HG02970 (cell line): ENCODE results near the gene RGS9.
"Not testable (repeated sequence)": the region's sequence is repeated elsewhere in the genome, so short reads cannot be mapped to it uniquely, and the experiment has no call there.

Source experiments
- ATAC-seq: cut with Tn5 transposase; IDR thresholded peaks from one replicate; pipeline ENCODE4 v1.9.1; 2021; ENCODE audit warnings: mild to moderate bottlenecking, moderate library complexity, moderate number of reproducible peaks; ENCODE audit not compliant: unreplicated experiment, low FRiP score

Gene RGS9

DNA sequence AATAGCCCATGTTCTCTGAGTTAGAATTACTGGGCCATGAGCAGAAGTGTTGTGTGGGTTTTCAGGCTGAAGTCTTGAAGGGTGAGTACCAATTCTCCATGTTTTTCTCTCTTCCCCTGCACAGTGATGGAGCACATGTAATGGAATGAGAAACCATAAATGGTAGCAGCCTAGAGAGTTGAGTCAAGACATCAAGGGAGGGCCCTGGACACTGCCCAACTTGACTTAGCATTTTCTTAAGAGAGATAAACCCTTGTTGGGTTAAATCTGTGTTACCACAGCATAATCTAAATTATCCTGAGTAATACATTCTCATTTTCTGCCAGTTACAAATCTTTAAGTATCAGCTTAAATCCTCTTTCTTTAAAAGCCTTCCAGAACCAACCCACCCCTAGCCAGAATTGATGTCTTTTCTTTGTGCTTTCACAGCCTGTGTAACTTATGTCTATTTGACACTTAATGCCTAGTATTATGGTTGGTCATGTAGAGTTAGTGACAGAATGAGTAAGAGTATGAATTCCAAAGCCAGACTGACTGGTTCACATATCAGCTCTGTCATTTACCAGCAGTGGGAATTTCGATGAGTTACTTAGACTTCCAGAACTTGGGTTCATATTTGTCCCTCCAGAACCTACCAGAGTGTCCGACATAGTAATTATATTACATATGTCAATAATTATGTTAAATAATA is 27.0 kb upstream of the RGS9 start:
- no peak for ATAC-seq

DNA sequence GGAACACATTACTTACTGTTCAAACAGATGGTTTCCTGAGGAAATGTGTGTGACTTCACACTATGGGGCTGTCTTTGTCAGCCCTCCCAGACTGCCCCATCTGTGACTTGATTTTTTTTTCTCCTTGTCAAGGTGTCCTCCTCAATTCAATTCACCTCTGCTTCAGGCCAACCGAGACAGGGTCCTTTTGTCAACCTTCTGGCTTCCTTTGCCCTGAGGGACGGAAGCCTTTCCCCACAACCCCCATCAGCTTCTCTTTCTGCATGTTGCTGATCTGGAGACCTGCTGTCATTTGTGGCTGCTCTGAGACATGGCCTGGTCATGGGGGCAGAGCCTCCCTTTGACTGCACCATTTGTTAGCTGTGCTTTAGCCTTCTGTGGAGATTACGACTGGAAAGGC is 21.3 kb upstream of the RGS9 start:
- no peak for ATAC-seq

DNA sequence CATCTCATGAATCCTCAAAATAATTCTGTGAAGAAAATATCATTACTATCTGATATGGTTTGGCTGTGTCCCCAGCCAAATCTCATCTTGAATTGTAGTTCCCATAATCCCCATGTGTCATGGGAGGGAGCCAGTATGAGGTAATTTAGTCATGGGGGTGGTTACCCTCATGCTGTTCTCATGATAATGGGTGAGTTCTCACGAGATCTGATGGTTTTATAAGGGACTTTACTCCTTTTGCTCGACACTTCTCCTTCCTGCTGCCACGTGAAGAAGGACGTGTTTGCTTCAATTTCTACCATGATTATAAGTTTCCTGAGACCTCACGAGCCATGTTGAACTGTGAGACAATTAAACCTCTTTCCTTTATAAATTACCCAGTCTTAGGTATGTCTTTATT is 20.7 kb upstream of the RGS9 start:
- ATAC-seq, result not testable (repeated sequence)

DNA sequence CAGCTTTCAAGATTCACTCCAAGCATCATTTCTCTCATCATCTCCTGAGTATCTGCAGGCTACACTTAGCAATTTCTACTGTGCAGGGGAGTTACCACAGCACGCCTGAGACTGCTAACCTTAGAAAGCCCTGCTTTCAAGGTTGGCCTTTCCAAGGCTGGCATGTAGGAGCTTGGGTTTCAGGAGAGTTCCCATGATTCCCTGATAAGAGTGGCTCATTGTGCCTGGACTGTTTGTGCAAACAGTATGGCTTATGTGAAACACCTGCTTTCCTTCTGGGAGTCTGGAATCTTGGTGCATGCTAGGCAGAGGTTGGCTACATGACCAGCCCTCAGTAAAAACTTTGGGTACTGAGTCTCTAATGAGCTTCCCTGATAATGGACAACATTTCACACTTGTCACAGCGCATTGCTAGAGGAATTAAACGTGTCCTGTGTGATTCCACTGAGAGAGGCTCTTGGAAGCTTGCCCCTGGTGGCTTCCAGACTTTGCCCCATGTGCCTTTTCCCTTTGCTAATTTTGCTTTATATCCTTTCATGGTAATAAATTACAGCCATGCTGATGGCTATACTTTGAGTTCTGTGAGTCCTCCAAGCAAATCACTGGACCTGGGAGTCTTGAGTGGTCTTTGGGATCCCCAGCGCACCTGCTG is 19.7 kb upstream of the RGS9 start:
- no peak for ATAC-seq

DNA sequence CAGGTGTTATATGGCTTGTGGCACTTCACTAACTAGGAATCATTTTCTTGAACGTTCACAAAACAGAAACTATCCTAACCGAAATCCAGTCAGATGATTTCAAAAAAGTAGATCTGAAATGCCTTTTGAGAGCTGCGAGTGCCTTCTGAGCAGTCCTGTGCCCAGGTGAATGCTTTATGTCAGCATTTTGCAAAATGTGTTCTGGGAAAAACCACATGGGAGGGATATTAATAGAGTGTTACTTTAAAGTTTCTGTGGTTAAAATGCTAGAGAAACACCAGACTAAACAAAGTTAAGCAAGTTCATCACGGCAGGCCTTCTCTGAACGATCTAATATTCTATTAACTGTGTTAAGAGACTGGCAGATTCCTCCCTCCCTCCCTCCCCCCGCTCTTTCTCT is 15.8 kb upstream of the RGS9 start:
- no peak for ATAC-seq

DNA sequence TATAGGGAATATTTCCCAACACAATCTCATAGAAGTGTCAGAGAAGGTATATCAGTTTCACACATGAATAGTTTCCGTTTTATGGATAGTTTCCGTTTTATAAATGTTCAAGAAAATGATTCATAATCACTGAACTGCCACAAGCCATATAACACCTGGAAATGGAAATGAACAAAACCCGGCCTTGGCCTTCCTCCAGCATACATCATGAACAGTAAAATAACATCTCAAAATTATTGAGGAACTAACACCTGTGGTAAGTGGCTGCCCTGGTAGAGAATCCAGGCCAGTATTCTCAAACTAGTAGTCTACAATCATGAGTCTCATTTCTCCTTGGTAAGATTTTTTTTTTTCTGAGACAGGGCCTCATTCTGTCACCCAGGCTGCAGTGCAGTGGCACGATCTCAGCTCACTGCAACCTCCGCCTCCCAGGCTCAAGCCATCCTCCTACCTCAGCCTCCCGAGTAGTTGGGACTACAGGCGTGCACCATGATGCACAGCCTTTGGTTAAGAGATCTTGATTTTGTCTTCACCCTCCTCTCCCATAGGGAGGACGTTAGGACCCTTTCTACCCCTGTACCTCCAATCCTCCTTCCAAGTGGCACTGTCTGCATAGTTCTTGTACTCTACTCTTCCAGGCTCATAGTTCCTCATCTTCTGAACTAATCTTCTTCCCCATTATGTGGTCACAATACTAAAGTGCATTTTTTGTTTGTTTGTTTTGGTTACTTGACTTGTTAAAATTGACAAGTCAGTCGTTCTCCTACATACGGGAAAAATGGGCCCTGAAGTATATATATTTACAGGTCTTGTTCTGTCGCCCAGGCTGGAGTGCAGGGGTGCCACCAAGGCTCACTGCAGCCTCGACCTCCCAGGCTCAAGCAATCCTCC is 15.0 kb upstream of the RGS9 start:
- no peak for ATAC-seq

DNA sequence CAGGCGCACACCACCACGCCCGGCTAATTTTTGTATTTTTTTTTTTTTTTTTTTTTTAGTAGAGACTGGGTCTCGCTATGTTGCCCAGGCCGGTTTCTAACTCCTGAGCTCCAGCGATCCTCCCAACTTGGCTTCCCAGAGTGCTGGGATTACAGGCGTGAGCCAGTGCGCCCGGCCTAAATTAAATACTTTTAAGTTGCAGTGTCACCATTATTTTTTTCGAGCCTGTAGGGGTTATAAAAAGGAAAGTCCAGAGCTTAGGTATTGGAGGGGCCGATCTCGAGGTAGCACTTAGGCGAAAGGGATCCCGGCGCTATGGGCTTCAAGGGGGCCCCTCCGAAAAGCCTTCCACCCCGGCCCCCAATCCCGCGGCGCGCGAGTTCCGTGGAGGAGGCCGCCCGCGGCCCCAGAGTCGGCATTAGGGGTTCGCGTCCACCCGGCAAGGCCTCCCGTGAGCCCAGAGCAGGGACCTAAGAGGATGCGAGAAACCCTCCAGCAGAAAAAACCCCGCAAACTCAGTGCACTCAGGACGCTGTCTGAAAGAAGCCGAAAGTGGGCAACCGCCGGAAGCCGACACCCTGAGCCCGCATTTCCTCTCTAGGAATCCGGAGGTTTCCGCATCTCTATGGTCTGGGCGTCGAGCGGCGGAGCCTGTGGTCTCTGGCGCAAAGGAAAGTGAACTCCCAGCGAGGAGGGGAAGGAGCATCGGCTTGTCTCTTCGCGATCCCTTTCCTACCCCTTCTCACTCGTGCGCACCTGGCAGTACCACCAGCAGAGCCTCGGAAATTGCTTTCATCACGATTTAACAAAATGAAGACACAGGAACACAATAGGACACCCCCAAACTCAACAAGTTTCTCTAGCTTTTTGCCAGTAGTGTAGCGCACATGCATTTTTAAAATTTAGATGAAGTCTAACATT is 14.1 kb upstream of the RGS9 start:
- ATAC-seq, result peak; percentile 63

DNA sequence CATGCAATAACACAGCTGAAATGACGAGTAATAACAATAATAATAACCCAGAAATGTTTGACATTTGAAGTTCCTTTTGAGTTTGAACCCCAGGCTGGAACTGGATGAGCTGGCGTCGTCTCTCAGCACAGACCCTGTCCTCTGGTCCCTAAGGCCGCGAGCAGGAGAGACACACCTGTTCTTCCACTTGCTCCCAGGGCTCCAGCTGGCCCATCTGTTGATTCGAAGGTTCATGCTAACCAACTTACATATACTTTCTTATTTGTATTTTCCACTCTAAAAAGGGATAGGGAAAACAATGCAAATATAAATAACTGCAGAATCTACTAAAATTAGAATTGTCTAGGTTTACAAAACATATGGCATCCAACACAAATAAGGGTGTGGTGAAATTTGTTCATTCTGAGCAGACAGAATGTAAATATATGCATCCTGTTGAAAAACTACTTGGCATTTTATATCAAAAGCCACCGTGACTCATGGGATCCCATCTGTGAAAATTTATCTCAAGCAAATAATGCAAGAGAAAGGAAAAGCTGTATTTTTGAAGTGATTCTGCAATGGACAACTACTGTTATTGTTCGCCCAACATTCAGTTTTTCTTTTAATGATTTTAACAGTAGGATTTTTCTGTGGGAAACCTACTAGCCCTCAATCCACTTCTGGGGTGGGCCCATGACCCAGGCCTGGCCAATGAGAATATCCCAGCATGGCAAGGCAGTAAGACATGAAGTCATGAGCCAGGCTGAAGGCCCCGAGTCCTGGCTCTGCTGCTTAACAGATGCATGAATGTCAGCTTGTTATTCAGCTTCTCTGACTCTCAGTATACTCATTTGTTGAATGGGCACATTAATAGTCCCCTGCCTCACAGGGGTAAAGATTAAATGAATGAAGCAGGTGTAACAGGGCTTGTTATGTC is 13.2 kb upstream of the RGS9 start:
- ATAC-seq, result no peak

DNA sequence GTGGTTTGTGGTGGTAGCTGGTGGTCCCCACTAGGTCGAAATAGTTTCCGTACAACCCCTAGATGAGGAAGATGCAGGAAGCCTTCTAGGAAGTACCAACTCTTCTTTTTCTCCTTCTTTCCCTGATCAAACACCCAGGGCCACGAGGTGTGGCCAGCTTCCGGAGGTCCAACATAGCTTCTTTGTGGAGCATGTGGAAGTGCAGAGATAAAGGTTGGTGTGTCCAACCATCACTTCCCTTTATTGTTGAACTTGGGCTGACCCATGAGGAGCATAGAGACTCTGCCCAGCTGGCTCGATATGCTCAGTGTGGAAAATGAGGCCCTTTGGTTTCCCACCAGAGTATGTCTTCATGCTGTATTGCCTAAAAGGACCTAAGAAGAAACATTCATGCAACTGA is 6.3 kb upstream of the RGS9 start:
- no peak for ATAC-seq

DNA sequence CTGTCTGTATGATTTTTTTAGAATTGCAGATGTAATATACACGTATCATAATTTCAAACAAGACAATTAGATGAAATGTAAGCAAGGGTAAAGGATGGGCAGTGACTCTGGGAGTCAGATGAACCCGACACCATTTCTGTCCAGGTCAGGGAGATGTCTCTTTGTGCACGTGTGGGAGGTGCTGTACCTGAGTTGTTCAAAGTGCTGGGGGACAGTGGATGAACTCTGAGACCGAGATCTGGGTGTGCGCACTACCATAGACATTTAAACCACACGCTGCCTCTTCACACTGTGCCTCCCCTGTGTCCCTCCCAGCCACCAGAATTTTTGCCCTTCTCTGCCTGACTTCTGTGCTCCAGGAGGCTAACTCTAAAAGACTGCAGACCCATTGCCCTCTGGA is 5.9 kb upstream of the RGS9 start:
- ATAC-seq, result no peak

DNA sequence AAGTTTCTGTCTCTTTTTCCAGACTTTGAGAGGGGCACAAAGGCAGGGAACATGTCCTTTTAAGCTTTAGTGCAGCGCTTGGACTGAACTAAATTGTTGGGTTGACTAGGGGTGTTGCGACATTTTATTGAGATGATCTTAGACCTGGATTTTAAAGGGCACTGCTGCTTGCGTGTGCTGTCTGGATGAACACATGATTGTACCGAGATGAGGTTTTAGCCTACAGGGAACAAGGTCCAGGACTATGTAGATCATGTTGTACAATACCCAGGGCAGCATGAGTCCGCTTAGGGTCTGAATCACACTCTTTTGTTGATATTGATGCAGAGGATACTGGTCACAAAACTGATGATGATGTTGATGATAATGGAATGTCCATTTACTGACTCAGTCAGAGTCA is 5.2 kb upstream of the RGS9 start:
- no peak for ATAC-seq

DNA sequence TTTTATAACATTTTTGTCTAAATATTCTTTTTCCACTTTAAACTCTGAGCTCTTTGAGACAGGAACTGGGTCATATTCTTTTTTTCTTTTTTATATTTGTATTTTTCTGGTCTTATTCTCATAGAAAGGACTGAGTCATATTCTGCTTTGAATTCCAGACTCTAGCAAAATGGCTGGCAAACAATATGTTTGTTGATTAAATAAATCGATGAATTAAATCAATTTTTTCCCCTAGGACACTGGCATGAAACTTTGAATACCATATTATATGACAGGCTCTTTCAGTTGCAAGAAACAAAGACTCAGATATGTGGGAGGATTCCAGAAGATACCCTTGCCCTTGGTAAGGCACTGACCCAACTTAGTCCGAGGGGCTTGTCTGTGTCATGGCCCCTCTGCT is 3.1 kb upstream of the RGS9 start:
- no peak for ATAC-seq

DNA sequence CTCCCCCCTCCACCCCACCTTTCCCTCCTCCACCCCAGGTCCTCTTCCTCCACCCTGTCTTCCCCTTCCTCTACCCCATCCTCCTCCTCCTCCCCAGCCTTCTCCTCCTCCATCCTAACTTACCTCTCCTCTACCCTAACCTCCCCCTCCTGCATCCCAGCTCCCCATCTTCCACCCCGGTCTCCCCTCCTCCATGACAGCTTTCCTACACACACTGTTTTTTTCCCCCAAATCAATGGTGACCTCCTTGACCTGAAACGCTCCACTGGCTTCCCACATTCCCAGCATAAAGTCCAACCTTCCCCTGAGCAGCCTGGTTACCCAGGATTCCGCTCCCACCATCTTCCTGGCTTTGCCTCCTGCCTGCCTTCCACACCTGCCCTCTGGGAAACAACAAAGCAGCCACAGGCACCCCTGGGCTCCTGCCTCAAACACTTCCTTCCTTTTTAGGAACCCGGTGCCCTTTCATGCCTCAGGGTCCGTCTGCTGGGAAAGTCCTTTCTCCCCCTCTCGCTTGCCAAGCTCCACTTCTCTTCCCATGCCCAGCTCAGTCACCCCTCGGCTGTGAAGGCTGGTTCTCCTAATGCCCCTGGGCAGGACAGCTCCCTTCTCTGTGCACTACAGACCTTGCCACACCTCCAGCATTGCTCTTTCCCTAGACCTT is 2.1 kb downstream of the RGS9 start:
- no peak for ATAC-seq

DNA sequence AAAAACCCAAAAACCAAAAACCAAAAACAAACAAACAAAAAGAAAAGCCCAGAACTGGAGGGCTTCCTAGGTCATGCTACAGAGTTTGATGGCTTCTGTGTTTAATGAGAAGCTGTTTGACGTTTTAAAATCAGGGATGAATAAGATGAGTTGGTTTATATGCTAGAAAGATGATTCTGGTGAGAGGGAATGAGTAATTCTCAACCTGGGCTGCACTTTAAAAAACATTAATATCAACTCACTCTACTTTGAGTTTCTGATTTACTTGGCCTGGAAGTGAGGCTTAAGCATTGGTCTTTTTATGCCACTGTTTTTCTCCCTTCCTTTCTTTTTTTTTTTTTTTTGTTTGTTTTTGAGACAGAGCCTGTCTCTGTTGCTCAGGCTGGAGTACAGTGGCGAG is 5.1 kb downstream of the RGS9 start:
- ATAC-seq, result no peak

DNA sequence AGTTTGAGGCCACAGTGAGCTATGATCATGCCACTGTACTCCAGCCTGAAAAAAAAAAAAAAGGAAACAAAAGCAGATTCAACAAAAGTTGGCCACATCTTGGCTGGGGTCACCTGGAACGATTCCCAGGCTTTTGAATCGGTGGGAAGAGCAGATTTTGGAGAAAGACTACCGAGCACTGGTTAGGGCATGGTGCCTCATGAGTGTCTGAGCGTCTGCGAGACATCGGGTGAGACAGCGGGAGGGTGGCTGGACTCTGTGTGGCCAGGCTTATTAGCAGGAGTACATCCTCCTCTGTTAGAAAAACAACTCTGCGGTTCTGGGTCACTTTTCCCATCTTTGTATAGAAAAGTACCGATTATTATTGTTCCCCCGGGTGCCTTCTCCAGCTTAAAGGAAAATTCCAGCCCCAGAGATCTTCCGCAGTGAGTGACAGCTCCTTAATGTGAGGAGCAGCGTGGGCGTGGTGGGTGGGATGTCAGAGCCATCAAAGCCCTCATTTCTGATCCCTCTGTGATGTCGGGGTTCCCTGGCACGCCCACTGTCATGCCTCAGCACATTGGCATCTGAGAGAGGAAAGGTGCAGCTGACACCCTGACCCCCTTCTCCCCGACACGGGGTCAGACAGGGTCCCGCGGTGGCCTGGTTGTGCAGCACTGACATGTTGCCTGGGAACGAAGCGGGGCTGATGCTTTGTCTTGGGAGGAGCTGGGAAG is 6.9 kb downstream of the RGS9 start:
- ATAC-seq, result no peak

DNA sequence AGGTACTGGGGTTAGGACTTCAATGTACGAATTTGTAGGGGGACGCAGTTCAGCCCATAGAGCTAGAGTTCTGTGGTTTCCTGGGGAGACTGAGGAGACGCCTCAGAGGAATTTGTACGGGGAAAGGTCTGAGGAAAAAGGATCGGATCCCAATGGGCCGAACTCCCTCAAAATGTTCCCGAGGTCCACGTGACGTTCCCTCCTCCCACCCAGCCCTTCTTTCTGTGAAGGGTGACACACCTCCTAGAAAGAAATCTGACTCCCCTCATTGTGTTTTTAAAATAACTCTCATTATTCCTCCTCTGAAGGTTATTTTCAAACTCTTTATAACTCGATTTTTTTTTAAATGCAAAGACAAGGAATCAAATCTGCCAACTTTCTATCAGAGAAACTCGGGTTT is 8.6 kb downstream of the RGS9 start:
- no peak for ATAC-seq

DNA sequence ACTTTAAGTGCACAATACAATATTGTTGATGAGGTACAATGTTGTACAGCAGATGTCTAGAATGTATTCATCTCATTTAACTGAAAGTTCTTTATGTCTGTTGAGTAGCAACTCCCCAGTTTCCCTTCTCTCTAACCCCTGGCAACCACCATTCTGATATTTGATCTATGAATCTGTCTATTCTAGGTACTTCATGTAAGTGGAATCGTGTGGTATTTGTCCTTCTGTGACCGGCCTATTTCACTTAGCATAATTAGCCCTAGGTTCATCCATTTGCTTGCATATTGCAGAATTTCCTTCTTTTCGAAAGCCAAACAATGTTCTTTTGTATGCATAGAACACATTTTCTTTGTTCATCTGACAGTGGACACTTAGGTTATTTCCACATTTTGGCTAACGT is 10.8 kb downstream of the RGS9 start:
- ATAC-seq, result no peak
